ENCODE data around the gene HOXB6. TPM values are rescaled to one million over a fixed set of nuclear protein-coding genes. Genes with fewer than 3 reads are reported as not detected.
A peak's percentile ranks its signal among the peaks of the same experiment; 100 is the strongest.

The HOXB6 gene
- total RNA-seq, 2 donors from 2014 or later, result 0.82 to 2.6 TPM

DNA sequence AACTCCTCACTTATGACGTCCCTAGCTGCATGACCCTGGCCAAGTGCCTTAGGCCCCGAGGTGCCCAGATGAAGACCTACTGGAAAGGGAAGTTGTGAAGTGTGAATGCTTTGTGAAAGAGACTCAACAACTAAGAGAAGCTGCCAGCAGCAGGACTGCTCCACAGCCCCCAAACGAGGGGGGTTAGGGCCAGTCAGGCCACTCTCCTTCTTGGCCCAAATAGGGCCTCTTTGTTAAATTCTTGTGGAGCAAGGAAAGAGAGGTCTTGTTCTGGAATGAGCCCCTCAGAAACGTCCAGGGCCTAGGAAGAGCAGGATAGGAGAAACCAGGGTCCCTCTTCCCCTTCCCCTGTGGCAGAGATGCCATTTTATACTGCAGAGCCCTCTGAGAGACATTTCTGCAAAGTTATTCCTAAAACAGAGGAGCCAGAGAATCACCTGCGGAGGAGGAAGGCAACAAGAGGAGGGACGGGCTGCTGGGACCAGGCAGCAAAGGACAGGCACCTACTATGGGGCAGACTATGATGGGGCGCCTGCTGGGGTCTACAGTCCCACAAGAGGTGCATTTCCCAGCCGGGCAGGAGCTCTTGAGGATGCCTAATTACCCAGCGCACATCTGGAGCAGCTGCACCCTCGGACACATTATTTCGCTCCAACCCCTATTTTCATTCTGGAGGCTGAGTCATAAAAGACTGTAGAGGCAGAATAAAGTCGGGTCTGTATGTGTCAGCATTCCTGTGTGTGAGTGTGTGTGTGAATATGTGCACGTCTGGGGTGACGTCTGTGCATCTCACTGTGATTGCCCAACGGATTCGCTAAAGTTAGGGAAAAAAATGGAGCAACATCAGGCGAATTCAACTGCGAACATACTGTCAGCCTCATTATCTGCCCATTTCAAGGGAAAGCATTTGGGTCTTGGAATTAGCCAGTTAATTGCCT is 32.8 kb upstream of the HOXB6 start:
- H3K4me1 ChIP-seq, result peaks cover 0 to 9% of the 10 kb centered on the region in 2 donors
- no peaks in the 10 kb centered on the region for H3K36me3 ChIP-seq
- H3K4me3 ChIP-seq, result no peak overlapping the region
- H3K9me3 ChIP-seq, result no peaks in the 10 kb centered on the region
- H3K27me3 ChIP-seq, result peaks cover 53 to 69% of the 10 kb centered on the region in 2 donors
- no peak overlapping the region for H3K27ac ChIP-seq
- TF ChIP-seq, protein P1, sequence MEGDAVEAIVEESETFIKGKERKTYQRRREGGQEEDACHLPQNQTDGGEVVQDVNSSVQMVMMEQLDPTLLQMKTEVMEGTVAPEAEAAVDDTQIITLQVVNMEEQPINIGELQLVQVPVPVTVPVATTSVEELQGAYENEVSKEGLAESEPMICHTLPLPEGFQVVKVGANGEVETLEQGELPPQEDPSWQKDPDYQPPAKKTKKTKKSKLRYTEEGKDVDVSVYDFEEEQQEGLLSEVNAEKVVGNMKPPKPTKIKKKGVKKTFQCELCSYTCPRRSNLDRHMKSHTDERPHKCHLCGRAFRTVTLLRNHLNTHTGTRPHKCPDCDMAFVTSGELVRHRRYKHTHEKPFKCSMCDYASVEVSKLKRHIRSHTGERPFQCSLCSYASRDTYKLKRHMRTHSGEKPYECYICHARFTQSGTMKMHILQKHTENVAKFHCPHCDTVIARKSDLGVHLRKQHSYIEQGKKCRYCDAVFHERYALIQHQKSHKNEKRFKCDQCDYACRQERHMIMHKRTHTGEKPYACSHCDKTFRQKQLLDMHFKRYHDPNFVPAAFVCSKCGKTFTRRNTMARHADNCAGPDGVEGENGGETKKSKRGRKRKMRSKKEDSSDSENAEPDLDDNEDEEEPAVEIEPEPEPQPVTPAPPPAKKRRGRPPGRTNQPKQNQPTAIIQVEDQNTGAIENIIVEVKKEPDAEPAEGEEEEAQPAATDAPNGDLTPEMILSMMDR (IDR thresholded peaks at IDR 0.05), result no peak
- no peak for DNase-seq (ENCODE audit: low spot score)

DNA sequence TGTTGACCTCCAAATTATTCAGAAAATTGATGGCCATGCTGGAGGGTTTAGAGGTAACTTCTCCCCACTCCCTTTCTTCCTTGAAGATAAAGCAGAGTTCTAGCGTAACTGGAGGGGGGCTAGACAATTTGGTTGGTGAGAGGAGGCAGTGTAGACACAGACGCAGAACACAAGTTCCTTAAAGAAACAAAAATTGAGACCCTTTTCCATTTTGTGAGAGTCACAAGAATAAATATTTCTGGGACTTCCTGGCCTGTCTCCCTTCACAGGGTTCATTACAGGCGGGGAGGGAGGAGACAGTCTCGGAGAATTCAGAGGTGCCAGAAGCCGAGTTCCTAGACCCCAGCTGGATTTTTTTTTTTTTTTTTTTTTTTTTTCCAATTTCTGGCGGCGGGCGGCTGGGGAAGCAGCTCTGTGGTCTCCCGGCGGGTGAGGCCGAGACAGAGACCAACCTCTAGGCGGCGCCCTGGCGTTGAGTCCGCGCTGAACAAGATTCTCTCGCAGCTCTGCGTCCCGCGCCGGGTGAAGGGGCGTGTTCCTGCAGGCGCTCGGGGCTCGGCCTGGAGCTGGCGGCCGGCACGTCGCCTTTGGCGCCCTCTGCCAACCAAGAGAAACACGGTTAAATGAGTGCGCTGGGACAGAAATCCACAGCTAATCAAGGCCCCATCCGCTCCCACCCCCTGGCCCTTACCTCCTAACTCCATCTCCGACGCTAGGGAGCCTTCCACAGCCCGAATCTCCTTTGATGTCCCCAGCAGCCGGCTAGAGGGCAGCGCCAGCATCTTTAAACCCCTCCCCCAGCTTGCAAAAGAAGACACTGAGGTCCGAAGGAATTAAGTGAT is 31.6 kb upstream of the HOXB6 start:
- Histone ChIP-seq H3K36me3 (no peaks in the 10 kb centered on the region), H3K4me1 (peaks cover 0 to 9% of the 10 kb centered on the region in 2 donors), H3K27ac (no peak overlapping the region), H3K4me3 (no peak overlapping the region), H3K9me3 (no peaks in the 10 kb centered on the region), H3K27me3 (peaks cover 53 to 69% of the 10 kb centered on the region in 2 donors)
- DNase-seq (ENCODE audit: low spot score), result no peak
- TF ChIP-seq, protein P1 (IDR thresholded peaks at IDR 0.05), result peak; percentile 8 to 47

DNA sequence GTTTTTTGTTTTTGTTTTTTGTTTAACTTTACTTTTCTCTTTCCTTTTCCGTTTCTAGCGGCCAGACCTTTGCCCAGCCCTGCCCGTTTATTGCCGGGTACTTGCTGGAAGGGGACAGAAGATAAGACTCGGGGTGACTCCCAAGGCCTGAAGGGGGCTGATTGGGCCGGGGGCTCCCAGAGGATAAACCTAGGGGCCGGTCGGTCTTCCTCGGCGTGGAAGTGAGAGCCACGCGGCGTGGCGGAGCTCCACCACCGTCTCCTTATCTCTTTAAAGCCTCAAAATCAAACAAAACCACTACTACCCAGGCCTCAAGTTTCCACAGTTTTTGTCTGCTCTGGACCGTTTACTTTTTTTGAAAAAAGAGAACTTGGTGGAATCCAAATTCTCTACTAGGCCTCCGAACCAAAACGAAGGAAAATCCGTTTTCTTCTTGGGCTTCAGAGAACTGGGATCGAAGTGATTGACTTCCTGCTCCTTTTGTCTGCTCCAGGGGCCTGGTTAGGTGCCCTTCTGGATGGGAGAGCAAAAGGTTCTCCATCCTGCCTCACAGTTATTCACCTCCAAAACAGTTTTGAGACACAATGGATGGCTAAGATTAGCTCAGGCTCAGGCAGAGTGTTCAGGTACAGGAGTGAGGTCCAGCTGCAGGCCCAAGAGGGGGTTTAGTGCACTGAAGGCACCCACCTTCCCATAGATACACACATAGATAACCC is 29.9 kb upstream of the HOXB6 start:
- no peak overlapping the region for H3K4me3 ChIP-seq
- H3K27ac ChIP-seq, result no peak overlapping the region
- peaks cover 0 to 9% of the 10 kb centered on the region in 2 donors for H3K4me1 ChIP-seq
- TF ChIP-seq, protein P1 (IDR thresholded peaks at IDR 0.05), result no peak
- H3K27me3 ChIP-seq, result peaks cover 53 to 75% of the 10 kb centered on the region in 2 donors
- no peaks in the 10 kb centered on the region for H3K36me3 ChIP-seq
- DNase-seq (ENCODE audit: low spot score), result no peak
- no peaks in the 10 kb centered on the region for H3K9me3 ChIP-seq

DNA sequence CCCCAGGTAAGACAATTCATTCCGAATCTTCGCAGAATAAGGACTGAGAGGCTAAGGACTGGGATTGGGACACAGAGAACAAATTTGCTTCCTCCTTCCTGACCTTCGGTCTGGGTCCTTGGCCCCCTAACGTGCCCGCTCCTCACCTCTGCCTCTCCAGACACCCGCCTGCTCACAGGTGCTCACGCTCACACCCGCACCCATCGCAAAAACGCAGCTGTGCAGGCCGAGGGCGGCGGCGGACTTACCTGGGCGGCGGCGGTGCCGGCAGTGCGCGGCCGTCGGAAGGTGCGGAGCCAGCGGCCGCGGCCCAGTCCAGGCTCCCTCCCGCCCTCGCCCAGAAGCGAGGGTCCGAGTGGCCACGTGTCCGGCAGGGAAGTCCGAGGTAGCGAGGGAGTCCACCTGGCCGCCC is 28.5 kb upstream of the HOXB6 start:
- Histone ChIP-seq H3K27me3 (peaks cover 62 to 88% of the 10 kb centered on the region in 2 donors), H3K4me1 (peaks cover 0 to 9% of the 10 kb centered on the region in 2 donors), H3K36me3 (no peaks in the 10 kb centered on the region), H3K9me3 (no peaks in the 10 kb centered on the region), H3K27ac (no peak overlapping the region), H3K4me3 (no peak overlapping the region)
- DNase-seq (ENCODE audit: low spot score), result no peak
- TF ChIP-seq, protein P1 (IDR thresholded peaks at IDR 0.05), result no peak

DNA sequence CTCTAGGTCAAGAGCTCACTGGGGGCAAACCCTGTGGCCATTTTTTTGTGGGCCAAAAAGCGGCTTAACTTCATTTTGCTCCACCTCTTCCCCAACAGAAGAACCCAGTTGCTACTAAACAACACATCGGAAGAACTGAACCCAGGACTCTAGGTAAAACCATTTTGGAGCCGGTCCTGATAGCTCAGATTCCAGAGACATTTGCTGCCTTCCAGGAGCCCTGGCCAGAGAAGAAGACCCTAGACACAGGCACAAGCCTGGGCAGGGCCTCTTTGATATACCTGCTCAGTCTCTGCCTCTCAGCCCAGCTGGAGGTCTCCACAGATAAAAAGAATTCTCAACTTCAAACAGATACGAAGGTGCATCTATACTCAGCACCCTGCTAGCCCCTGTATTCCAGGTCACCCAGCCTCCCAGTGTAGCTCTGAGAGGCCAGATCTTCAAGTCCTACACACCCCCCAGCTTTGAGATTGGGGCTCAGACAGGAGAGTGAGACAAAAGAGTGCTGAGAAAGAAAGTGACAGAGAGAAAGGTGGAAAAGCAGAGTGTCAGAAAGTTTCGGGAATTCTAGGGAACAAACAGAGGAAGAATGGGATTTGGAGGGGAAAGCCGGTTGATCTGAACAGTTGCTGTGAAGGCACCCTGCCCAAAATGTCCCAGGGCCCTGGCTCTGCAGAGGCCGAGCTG is 27.9 kb upstream of the HOXB6 start:
- H3K36me3 ChIP-seq, result no peaks in the 10 kb centered on the region
- DNase-seq (ENCODE audit: low spot score), result no peak
- peaks cover 65 to 93% of the 10 kb centered on the region in 2 donors for H3K27me3 ChIP-seq
- no peaks in the 10 kb centered on the region for H3K9me3 ChIP-seq
- no peak overlapping the region for H3K4me3 ChIP-seq
- H3K4me1 ChIP-seq, result peaks cover 0 to 9% of the 10 kb centered on the region in 2 donors
- TF ChIP-seq, protein P1 (IDR thresholded peaks at IDR 0.05), result no peak
- H3K27ac ChIP-seq, result no peak overlapping the region

All from right atrium auricular region (tissue), 2 donors.